ENCODE measurements around the gene NALCN. TPM values are rescaled to one million over a fixed set of nuclear protein-coding genes. Genes with fewer than 3 reads are reported as not detected.

The NALCN gene
- total and polyA plus RNA-seq, 2 of the 8 experiments (the other 6 are each of a cell fraction or from before 2014, with no cell fraction given) = 0.26 to 0.54 TPM

- no peak for TF ChIP-seq CHD7 (IDR thresholded peaks at IDR 0.05; ENCODE audit: insufficient replicate concordance, low read length)
- no peak for TF ChIP-seq RBBP5 (IDR thresholded peaks at IDR 0.05; ENCODE audit: borderline replicate concordance, low read depth, low read length)
- TF ChIP-seq SAP30 (IDR thresholded peaks at IDR 0.05; ENCODE audit: insufficient read depth, insufficient replicate concordance, low read length) = no peak
- TF ChIP-seq TAF7 (optimal IDR thresholded peaks at IDR 0.05; ENCODE audit: borderline replicate concordance, low read depth, low read length) = no peak
- TF ChIP-seq ZNF274 (IDR thresholded peaks at IDR 0.05; ENCODE audit: borderline replicate concordance, extremely low read depth, low read length) = no peak
- TF ChIP-seq CBX8 (IDR thresholded peaks at IDR 0.05; ENCODE audit: borderline replicate concordance, low read depth, low read length) = no peak
- TF ChIP-seq HDAC2 (IDR thresholded peaks at IDR 0.05; ENCODE audit: borderline replicate concordance in 1 of 2, low read depth in 2 of 2, low read length in 2 of 2) = no peak
- TF ChIP-seq SIN3A (conservative IDR thresholded peaks at IDR 0.05 in 1 of 2, IDR thresholded peaks at IDR 0.05 in 1 of 2; ENCODE audit: low read depth in 1 of 2, low read length in 2 of 2) = no peak
Measured at GRCh38 chr13:101258071-101258470, 158.2 kb downstream of the NALCN start (continued).

Data from H1 (cell line).